HG02763 (cell line): Measurements from ENCODE around the gene PCGF2.

ENCODE experiments used
- ATAC-seq: cut with Tn5 transposase; IDR thresholded peaks from one replicate; pipeline ENCODE4 v1.9.1; 2021; ENCODE audit warnings: mild to moderate bottlenecking, moderate library complexity; ENCODE audit not compliant: unreplicated experiment

The PCGF2 gene

GRCh38 chr17:38751808-38752307 lies 3.7 kb upstream of the PCGF2 start:
- no peak for ATAC-seq

- ATAC-seq, result no peak
These were observed 3.1 kb upstream of the PCGF2 start for GRCh38 chr17:38751144-38751807.

DNA sequence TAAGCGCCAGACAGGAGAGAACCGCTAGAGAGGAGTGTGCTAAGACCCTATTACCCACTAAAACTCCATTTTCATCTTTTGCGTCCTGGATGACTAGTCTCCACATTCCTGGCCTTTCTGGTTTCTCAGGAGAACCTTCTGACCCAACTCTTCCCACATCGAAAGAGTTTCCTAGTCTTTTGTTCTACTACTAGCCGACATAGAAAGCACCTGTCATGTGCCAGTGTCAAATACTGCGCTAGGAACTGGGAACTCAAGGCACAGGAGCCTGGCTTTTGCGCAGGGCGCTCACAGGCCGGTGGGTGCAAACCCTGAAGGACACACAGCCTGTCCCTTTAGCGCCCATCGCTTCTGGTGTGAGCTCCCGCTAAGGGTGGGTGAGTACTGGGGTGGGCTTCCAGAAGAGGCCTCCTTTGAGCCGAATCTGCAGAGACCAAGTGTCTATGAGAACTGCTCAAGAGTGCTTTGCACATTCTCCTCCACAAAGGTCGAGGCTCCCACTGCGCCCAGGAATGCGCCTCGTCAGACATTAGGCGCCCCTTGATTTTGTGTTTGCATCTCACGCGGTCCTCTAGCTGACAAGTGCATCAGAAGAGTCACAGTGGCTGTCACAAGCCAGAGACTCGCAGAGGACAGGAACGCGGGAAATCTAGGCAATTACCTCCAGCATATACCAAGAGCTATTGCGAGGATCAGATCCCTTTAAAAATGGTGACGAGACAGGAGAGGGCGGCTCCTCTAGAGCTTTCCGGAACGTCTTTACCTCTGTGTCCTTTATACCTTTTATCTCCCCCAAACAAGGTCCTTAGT lies 2.4 kb upstream of the PCGF2 start:
- no peak for ATAC-seq

GRCh38 chr17:38750044-38750311 lies 1.8 kb upstream of the PCGF2 start:
- no peak for ATAC-seq

- ATAC-seq, result no peak
These were observed 1.3 kb upstream of the PCGF2 start for GRCh38 chr17:38749223-38750043.

DNA sequence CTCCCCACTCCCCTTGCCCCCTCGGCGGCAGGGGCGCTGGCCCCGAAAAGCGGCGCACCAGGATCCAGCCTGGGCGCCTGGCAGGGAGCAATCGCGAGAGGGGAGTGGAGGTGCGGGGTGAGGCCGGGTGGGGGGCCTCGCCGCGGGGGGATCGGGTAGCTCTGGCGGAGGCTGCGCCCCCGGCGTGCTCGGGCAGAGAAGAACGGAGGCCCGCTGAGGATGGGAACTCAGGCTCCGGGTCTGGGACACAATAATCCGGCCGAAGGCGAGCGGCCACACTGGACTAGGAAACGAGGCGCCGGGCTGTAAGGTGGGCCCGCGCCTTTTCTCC lies 721 bp upstream of the PCGF2 start:
- ATAC-seq, result no peak

DNA sequence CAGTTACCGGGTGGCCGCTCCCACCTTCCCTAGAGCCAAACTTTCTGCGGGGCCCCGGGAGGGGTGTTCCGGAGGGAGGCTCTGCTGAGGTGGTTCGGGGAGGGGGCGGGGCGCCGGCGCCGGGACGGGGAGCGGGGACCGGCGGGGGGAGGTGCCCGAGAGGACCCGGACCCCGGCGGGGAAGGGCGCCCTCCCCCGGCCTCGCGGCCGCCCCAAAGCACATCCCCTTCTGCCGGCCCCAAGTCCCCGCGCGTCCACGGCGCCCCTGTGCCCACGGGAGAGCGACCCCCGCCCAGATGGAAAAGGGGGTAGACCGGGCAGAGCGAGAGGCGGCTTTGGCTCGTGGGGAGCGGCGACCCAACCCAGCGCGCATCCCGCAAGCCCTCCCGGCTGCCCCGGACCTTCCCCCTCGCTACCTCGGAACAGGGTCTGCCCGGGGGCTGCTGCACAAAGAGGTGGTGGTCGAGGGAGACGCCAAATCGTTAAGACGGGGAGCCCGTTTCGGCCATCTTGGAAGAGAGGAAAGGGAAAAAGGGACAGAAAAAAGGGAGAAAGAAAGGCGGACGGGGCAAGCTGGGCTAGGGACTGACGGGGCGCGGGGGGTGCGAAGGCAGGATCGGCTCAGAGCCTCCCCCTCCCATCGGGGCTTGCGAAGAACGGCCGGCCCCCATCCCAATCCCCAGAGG lies 530 bp downstream of the PCGF2 start:
- ATAC-seq, result no peak

- ATAC-seq, result no peak
These were observed 1.2 kb downstream of the PCGF2 start for GRCh38 chr17:38746849-38747462.

DNA sequence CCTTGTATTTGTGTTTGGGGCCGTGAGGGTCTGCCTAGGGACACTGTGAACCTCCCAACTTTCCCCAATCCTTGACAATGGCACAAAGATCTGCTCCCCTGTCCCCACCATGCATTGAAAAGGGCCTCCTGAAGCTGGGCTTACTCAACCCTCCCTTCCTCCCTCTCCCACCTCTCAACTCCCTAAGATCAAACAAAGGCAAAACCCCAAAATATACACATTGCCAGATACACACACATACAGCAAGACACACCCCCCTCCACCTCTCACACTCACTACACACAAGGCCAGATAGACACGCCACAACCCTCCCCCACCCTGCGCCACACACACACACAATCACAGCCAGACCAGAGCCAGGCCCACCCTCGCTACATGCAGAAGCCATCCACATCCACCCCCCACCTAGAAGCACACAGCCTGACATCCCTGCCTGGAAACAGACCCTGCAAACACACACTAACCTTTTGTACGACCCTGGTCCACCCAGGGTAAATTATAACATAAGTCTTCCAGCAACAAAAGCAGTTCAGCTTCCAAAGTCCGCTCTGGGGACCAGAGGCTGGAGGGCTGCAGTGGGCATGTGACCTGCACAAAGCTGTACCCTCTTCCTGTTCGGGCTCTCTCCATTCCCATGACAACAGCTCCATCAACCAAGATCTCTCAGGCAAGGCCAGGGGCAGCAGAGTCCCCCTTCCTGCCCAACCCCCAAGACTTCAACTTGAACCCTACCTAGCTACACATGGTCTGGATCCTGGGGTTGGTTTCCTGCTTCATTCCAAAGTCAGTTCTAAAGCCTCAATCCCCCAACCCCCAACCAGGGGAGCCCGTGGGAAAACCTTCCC lies 1.9 kb downstream of the PCGF2 start:
- no peak for ATAC-seq

- no peak for ATAC-seq
These were observed 2.6 kb downstream of the PCGF2 start for GRCh38 chr17:38745545-38745944.

DNA sequence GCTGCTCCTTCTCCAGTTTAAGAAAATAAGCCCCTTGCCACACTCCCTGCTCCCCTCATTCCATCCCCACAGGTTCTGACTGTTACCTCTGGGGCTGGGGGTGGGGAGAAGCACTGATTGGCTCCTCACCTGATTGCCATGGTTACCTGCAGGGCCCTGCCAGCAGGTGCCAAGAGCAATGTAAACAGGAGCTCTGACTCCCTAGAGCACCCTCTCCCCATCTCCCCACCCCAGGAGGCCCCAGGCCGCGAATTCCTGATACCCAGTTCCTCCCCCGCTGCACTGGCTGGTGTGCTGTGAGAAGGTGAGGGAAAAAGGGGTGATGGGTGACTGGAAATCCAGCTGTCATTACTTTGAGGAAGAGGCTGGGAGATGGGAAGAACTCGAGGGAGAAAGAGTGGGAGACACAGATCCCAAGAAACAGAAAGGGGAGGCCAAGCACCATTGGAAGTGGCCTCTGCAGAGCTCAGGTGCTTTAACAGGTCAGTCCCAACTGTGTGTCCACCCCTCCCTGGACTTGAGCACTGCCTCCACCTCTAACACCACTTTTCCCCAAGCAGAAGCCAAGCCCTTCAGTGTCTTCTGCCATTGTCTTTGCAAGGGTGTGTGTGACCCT lies 4.5 kb downstream of the PCGF2 start:
- no peak for ATAC-seq

GRCh38 chr17:38742411-38743308 lies 5.5 kb downstream of the PCGF2 start:
- ATAC-seq, result no peak

GRCh38 chr17:38741921-38742410 lies 6.2 kb downstream of the PCGF2 start:
- ATAC-seq, result no peak

DNA sequence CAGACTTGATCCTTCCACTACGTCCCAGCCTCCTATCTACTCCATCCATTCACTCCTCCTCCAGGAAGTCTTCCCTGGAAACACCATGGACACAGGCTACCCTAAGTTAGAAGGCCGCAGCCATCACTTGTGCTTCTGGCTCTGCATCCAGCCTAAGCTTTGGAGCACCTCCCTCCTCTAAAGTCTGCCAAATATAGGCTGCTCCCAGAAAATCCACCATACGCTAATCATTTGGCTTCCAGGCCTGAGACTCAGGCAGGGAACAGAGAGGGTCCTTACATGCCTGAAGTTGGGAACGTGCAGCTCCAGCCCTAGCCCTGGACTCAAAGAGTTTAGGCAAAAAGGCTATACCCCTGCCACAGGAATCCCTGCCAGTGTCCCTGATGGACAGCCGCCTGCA lies 6.7 kb downstream of the PCGF2 start:
- no peak for ATAC-seq

DNA sequence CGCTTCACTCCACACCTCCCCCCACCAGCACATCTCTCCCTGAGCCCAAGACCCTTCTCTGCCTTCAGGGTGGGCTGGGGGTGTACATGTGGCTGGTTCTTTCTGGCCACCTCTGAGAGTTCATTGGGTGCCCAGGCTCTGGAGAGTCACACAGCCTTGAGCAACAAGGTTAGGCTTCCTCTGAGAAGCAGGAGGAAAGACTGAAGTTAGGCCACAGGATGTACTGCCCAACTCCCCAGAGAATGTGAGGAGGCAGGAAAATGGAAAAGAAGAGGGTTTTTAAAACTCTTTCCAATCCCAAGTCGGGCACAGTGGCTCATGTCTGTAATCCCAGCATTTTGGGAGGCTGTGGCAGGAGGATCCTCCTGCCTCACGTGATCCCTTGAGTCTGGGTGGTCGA lies 7.3 kb downstream of the PCGF2 start:
- no peak for ATAC-seq

DNA sequence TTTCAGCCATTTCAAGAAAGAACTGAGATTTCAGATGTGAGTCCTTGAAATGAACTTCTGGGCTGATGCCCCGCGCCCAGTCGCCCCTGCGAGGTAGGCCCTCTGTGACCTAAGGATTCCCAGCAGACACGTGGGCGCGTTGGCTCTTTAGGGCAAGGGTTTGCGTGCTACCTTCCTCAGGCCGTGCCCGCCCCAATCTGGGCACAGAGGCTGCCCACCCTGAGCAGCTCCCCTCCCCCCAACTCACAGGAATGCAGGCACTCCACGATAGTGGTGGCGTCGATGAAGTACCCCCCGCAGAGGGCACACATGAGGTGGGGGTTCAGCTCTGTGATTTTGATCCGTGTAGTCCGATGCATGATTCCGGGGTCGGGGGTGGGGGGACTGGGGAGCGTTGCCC lies 8.1 kb downstream of the PCGF2 start:
- no peak for ATAC-seq

DNA sequence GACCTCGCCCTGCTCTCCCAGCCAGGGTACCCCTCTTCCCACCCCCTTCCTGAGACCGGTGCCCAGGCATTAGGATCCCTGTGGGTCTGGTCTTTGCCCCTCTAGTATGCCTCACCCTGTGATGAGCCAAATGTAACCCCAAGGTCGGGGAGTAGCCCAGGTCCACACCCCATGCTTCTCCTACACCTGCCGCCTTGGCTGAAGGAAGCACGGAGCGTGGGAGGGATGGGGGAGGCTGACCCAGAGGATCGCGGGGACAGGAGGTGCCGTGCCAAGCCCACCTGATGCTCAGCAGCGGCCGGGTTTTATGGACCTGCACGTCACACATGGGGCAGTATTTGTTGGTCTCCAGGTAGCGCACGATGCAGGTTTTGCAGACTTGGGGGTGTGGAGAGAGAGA lies 8.8 kb downstream of the PCGF2 start:
- ATAC-seq, result no peak

DNA sequence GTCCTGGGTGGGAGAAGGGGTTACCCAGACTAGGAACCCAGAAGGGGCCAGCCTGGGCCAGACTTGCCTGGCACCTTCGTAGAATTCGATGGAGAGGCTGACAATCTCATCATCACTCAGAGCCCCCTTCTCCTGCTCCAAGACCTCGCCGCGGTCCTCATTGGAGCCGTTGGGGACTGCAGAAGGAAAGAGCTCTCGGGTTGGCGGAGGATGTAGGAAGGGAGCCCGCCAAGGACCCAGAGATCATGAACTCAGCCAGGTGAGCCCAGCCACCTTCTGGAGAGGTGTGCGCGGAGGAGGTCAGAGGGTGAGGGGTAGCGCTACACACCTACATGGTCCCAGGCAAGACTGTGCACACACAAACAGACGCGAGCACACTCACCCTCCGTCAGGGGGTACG lies 9.4 kb downstream of the PCGF2 start:
- ATAC-seq, result no peak
